Measurements from ENCODE around the gene PPM1E. TPM values are rescaled to one million over a fixed set of nuclear protein-coding genes. Genes with fewer than 3 reads are reported as not detected.
"Not testable (repeated sequence)": the region's sequence is repeated elsewhere in the genome, so short reads cannot be mapped to it uniquely, and the experiment has no call there.

Gene PPM1E
- total and polyA plus RNA-seq, 2 experiments from 2014 or later = not detected

GRCh38 chr17:58789160-58789559 lies 33.5 kb downstream of the PPM1E start:
- TF ChIP-seq EZH2phosphoT487 (IDR thresholded peaks at IDR 0.05; ENCODE audit: insufficient read depth, low read depth) = no peak
- TF ChIP-seq EZH2 (IDR thresholded peaks at IDR 0.05; ENCODE audit: insufficient read depth, poor library complexity, severe bottlenecking) = no peak
- in situ Hi-C loops (cut with MboI) = no loop called here
- WGBS, 2 experiments (ENCODE audit: low coverage in 1 of 2, low lambda C conversion rate in 2 of 2, missing lambda C conversion rate in 2 of 2) = 83 to 91% methylated on average over 3 of the region's 3 CpGs
- H2AFZ ChIP-seq = no peak overlapping the region
- H3K79me2 ChIP-seq (ENCODE audit: insufficient read depth) = no peaks in the 10 kb centered on the region
- H3K27ac ChIP-seq = no peak overlapping the region
- no peak overlapping the region for H3K4me3 ChIP-seq
- no peak overlapping the region for H3K9ac ChIP-seq
- peaks cover 12% of the 10 kb centered on the region for H3F3A ChIP-seq (ENCODE audit: insufficient read depth)
- no peaks in the 10 kb centered on the region for H4K20me1 ChIP-seq (ENCODE audit: insufficient read depth)
- H3K27me3 ChIP-seq (replicated peaks; ENCODE audit: insufficient read depth) = no peaks in the 10 kb centered on the region
- no peaks in the 10 kb centered on the region for H3K9me2 ChIP-seq (ENCODE audit: insufficient read depth)
- H3K36me3 ChIP-seq (ENCODE audit: low read depth) = no peaks in the 10 kb centered on the region
- peaks cover 19% of the 10 kb centered on the region for H3K4me1 ChIP-seq (ENCODE audit: insufficient read depth)
- H3K4me2 ChIP-seq (ENCODE audit: unreplicated experiment) = no peak overlapping the region
- DNase-seq = no peak
- H3K9me3 ChIP-seq (ENCODE audit: low read depth) = no peaks in the 10 kb centered on the region

GRCh38 chr17:58789831-58790230 lies 34.2 kb downstream of the PPM1E start:
- in situ Hi-C loops (cut with MboI) = no loop called here
- no peaks in the 10 kb centered on the region for H3K79me2 ChIP-seq (ENCODE audit: insufficient read depth)
- no peak overlapping the region for H2AFZ ChIP-seq
- no peaks in the 10 kb centered on the region for H3K9me3 ChIP-seq (ENCODE audit: low read depth)
- no peak overlapping the region for H3K4me2 ChIP-seq (ENCODE audit: unreplicated experiment)
- no peaks in the 10 kb centered on the region for H3K36me3 ChIP-seq (ENCODE audit: low read depth)
- no peaks in the 10 kb centered on the region for H3K27me3 ChIP-seq (replicated peaks; ENCODE audit: insufficient read depth)
- no peaks in the 10 kb centered on the region for H4K20me1 ChIP-seq (ENCODE audit: insufficient read depth)
- H3K4me1 ChIP-seq (ENCODE audit: insufficient read depth) = peaks cover 19% of the 10 kb centered on the region
- peaks cover 12% of the 10 kb centered on the region for H3F3A ChIP-seq (ENCODE audit: insufficient read depth)
- no peak overlapping the region for H3K27ac ChIP-seq
- 90 to 96% methylated on average over 1 of the region's 1 CpG for WGBS, 2 experiments (ENCODE audit: low coverage in 1 of 2, low lambda C conversion rate in 2 of 2, missing lambda C conversion rate in 2 of 2)
- DNase-seq = no peak
- no peaks in the 10 kb centered on the region for H3K9me2 ChIP-seq (ENCODE audit: insufficient read depth)
- H3K9ac ChIP-seq = no peak overlapping the region
- H3K4me3 ChIP-seq = no peak overlapping the region
- no peak for TF ChIP-seq EZH2phosphoT487 (IDR thresholded peaks at IDR 0.05; ENCODE audit: insufficient read depth, low read depth)
- no peak for TF ChIP-seq EZH2 (IDR thresholded peaks at IDR 0.05; ENCODE audit: insufficient read depth, poor library complexity, severe bottlenecking)

GRCh38 chr17:58794508-58794907 lies 38.9 kb downstream of the PPM1E start:
- WGBS, 2 experiments (ENCODE audit: low coverage in 1 of 2, low lambda C conversion rate in 2 of 2, missing lambda C conversion rate in 2 of 2) = 61 to 68% methylated on average over 2 of the region's 2 CpGs
- H2AFZ ChIP-seq; H3K9me2 ChIP-seq (ENCODE audit: insufficient read depth); H4K20me1 ChIP-seq (ENCODE audit: insufficient read depth); H3K27me3 ChIP-seq (replicated peaks; ENCODE audit: insufficient read depth); H3K36me3 ChIP-seq (ENCODE audit: low read depth); H3K4me1 ChIP-seq (ENCODE audit: insufficient read depth); H3K9me3 ChIP-seq (ENCODE audit: low read depth); in situ Hi-C loops (cut with MboI); DNase-seq; H3F3A ChIP-seq (ENCODE audit: insufficient read depth); H3K9ac ChIP-seq; H3K4me3 ChIP-seq; H3K27ac ChIP-seq; H3K79me2 ChIP-seq (ENCODE audit: insufficient read depth); H3K4me2 ChIP-seq (ENCODE audit: unreplicated experiment): not testable (repeated sequence)

GRCh38 chr17:58802188-58802587 lies 46.5 kb downstream of the PPM1E start:
- Histone ChIP-seq H3K27ac (no peak overlapping the region), H3K36me3 (ENCODE audit: low read depth) (no peaks in the 10 kb centered on the region), H3K4me3 (no peak overlapping the region), H3K4me2 (ENCODE audit: unreplicated experiment) (no peak overlapping the region), H3K4me1 (ENCODE audit: insufficient read depth) (no peaks in the 10 kb centered on the region), H3F3A (ENCODE audit: insufficient read depth) (no peaks in the 10 kb centered on the region), H3K79me2 (ENCODE audit: insufficient read depth) (no peaks in the 10 kb centered on the region), H4K20me1 (ENCODE audit: insufficient read depth) (no peaks in the 10 kb centered on the region), H2AFZ (no peak overlapping the region), H3K9me3 (ENCODE audit: low read depth) (no peaks in the 10 kb centered on the region), H3K9me2 (ENCODE audit: insufficient read depth) (no peaks in the 10 kb centered on the region), H3K9ac (no peak overlapping the region), H3K27me3 (replicated peaks; ENCODE audit: insufficient read depth) (no peaks in the 10 kb centered on the region)
- no peak for DNase-seq
- TF ChIP-seq EZH2 (IDR thresholded peaks at IDR 0.05; ENCODE audit: insufficient read depth, poor library complexity, severe bottlenecking) (no peak), EZH2phosphoT487 (IDR thresholded peaks at IDR 0.05; ENCODE audit: insufficient read depth, low read depth) (no peak)
- 5 to 9% methylated on average over 1 of the region's 1 CpG for WGBS, 2 experiments (ENCODE audit: low coverage in 1 of 2, low lambda C conversion rate in 2 of 2, missing lambda C conversion rate in 2 of 2)
- in situ Hi-C loops (cut with MboI) = no loop called here

GRCh38 chr17:58806046-58806445 lies 50.4 kb downstream of the PPM1E start:
- in situ Hi-C loops (cut with MboI) = no loop called here
- Histone ChIP-seq H3K36me3 (ENCODE audit: low read depth) (no peaks in the 10 kb centered on the region), H2AFZ (no peak overlapping the region), H3K27ac (no peak overlapping the region), H3K4me2 (ENCODE audit: unreplicated experiment) (no peak overlapping the region), H4K20me1 (ENCODE audit: insufficient read depth) (no peaks in the 10 kb centered on the region), H3F3A (ENCODE audit: insufficient read depth) (no peaks in the 10 kb centered on the region), H3K4me3 (no peak overlapping the region), H3K9me2 (ENCODE audit: insufficient read depth) (no peaks in the 10 kb centered on the region), H3K9ac (no peak overlapping the region), H3K27me3 (replicated peaks; ENCODE audit: insufficient read depth) (no peaks in the 10 kb centered on the region), H3K4me1 (ENCODE audit: insufficient read depth) (no peaks in the 10 kb centered on the region), H3K79me2 (ENCODE audit: insufficient read depth) (no peaks in the 10 kb centered on the region), H3K9me3 (ENCODE audit: low read depth) (no peaks in the 10 kb centered on the region)
- DNase-seq = no peak
- TF ChIP-seq EZH2phosphoT487 (IDR thresholded peaks at IDR 0.05; ENCODE audit: insufficient read depth, low read depth) (no peak), EZH2 (IDR thresholded peaks at IDR 0.05; ENCODE audit: insufficient read depth, poor library complexity, severe bottlenecking) (no peak)
- WGBS, 2 experiments (ENCODE audit: low coverage in 1 of 2, low lambda C conversion rate in 2 of 2, missing lambda C conversion rate in 2 of 2) = 62 to 75% methylated on average over 5 of the region's 5 CpGs
